GM21528 (cell line): ENCODE data around the gene PRKG1.
"Not testable (repeated sequence)": the region's sequence is repeated elsewhere in the genome, so short reads cannot be mapped to it uniquely, and the experiment has no call there.

Experiments used
- ATAC-seq: cut with Tn5 transposase; IDR thresholded peaks from one replicate; pipeline ENCODE4 v1.9.1; 2021; ENCODE audit warnings: mild to moderate bottlenecking, moderate library complexity; ENCODE audit not compliant: unreplicated experiment, low FRiP score

PRKG1 gene

DNA sequence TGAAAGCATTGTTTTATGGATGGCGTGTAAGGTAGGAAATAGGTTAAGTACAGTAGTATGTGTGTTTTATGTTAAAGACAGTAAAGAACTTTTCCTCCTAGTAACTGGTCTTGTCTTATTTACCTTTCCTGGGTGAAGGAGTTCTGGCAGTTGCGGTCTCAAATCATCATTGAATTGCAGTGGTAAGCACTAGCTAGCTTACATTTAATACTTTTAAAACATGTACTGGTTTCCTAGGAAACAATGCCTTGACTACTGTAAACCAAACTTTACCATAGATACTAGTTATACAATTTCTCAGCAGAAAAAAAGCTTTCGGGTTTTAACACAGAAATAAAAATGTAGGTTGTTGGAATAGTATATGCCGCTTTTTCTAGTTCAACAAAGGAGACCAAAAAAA lies 37.7 kb downstream of the PRKG1 start:
- no peak for ATAC-seq

DNA sequence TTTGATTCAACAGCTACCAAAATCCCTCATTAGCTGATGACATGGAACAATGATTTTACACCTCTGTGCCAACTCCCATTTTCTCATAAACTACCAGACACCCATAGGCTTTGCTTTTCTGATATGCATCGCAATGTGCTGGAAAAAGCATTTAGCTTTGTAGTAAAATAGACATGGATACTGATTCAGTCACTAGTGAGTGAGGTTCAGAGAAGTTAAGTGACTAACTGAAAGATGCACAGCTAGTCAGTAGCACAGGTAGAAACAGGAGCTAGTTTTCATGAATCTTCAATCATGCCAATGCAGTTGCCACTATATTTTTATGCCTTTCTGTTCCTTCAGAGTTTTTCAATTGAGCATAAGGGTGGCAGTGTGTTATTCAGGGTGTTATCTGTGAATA lies 38.7 kb downstream of the PRKG1 start:
- ATAC-seq: no peak

DNA sequence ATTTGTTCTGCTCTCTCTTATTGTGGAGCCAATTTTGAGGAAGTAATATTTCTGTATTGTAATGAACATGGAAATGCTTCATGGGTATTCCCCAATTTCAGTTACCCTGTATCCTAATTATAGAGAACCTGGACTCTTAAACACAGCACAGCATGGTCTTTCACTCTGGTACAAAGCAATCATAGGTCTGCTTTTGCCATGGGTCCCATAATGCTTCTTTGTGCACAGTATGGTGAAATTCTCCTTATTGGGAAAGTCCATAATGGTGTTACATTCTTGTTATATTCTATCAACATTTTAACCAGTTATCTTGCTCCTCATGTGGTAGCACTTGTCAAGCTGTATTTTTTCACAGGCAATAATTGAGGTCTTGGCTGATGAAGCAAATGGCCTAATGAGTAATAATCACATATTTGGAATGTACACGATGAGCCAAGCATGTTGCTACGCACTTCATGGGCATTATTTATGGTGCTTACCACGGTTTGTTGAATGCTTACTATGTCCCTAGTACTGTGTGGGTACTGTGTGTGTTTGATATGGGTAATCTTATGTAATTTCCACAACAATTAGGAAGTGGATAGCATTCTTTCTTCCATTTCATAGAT lies 42.9 kb downstream of the PRKG1 start:
- ATAC-seq: no peak

DNA sequence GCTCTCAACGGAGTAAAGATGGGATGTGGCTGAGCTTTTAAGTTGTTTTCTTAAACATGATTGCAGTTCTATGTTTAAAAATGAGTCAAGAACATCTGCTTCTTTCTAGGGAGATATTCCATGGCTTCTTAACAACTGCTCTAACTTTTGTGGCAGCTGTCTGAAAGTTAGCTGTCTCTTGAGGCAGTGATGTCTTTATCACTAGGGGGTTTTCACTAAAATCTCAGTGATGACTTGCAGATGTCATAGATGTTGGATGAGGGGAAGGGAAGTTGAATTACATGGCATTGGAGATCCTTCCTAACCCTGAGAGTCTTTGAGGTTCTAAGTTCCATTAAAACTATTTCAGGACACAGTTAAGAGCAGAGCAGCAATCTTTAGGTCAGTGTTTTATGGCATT lies 43.5 kb downstream of the PRKG1 start:
- no peak for ATAC-seq

DNA sequence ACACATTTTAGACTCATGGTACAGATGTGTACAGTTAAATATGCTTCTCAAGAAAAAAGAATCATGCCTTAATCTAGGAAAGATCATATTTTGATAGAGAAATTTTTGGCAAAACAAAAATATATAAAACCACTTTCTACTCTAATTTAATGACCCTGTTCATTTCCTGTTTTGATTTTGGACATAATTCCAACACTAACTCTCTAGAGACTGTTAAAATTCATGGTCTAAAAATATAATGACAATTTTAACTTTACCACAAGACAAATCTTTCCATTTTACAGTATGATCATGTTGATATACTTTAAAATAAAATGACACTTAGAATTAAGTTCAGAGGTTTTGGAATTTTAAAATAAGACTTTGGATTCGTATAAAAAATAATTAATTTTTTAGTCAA lies 45.2 kb downstream of the PRKG1 start:
- ATAC-seq: no peak

DNA sequence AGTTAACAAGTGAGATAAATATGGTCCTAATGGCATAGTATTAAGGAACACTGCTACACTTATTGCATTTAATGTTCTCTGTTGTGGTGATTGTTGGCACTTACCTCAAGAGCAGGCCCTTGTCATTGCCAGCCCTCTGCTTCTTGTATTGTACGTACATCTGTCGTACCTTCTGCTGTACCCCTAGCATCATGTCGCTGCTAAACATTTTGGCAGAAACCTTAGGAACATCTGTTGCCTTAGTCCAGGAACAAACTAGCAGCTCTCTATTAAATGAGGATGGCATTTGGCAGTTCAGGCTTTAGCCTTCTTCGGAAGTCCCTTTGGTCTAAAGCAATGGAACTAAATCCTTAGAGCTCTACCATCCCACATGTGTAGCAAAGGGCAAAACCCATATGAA lies 47.6 kb downstream of the PRKG1 start:
- ATAC-seq: no peak

DNA sequence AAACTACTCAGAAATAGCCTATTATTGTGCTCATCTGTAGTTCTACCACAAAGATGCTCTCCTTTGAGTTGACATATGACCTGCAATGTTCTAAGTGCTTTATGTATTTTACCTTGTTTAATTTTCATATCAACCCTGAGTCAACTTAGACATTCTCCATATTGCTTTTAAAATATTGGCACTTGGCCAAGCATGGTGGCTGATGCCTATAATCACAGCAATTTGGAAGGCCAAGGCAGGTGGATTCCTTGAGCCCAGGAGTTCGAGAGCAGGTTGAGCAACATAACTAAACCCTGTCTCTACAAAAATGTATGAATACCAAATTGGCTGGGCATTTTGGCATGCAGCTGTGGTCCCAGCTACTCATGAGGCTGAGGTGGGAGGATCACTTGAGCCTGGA lies 50.6 kb downstream of the PRKG1 start:
- ATAC-seq: no peak

DNA sequence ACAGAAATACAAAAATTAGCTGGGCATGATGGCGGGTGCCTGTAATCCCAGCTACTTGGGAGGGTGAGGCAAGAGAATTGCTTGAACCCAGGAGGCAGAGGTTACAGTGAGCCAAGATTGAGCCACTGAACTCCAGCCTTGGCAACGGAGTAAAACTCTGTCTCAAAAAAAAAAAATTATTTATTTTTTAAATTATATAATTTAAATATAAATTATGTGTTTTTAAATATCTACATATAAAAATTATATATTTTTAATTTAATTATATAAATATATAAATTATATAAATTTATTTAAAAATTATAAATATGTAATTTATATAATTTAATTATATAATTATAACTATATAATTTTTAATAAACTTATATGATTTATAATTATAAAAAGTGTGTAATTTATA lies 51.2 kb downstream of the PRKG1 start:
- no peak for ATAC-seq

DNA sequence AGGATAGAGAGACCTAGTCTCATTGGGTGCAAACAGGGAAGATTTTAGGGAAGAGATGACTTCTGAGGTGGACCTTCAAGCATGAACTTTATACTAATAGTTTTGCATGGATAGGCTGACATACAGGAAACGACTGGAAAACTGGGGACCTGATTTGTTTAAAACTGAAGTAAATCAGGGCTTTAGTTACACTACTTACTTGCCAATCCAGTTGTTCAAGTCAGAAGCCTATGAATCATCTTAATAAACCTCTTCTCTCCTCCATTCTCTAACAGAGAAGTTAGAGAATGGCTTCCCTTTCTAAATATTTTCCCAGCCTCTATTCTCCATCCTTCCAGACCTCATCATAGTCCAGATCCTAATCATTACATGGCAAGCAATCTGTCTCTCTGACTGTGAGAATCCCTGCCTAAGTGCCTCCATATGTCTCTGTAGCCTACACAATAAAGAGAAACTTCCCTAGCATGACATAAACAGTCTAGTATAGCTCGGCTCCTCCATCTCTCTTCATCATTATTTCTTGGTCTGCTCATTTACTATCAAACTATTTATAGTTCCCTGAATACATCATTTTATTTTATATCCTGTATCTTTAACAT lies 55.8 kb downstream of the PRKG1 start:
- ATAC-seq: no peak

DNA sequence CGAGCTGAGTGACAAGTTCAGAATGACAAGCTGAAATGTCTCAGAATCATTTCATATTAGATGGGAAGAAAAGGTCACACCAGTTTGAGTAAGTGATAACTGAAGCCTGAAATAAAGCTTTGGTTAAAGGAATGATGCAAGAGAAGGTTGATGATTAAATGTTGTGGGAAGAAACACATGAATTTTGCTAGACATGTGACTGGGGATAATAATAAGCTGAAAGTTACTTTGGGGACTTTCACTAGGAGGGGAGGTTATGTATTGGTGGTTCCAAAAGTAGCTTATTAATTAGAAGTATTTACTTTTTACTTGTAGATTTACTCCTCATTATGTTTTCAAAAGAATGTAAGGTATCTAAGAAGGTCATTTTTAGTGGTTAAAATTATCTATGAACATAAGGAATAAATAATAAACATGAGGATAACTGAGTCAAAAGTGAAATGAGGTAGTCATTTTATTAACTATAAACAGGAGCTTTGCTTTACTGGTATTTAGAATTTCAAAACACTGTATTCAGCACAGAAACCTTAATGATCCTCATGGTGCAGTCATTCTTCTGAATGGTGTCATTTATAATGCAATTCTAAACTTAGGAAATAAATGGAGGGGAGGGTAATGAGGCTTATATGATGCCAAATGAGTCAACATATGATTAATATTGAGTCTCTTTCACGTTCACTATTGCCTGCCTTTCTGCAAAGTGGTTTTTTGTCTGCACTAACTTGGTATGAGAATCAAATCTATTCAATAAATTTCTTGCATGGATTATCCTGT lies 63.7 kb downstream of the PRKG1 start:
- no peak for ATAC-seq

DNA sequence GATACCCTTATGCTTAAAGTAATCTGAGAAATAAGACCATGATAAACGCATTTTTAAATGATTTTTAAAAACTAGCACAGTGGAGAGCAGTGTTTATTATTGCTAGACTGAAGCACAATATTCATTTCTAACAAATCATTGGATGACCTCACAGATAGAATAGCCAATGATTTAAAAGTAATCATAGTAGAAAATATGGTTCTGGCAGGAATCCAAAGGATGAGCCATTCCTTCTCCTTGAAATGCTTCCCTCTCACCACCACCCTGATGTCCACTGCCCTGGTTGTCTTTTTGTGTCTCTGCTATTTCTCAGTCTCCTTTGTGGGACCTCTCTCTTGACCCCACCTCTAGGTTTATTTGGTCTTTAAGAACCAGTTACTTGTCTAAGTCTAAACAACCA lies 64.9 kb downstream of the PRKG1 start:
- ATAC-seq: no peak

DNA sequence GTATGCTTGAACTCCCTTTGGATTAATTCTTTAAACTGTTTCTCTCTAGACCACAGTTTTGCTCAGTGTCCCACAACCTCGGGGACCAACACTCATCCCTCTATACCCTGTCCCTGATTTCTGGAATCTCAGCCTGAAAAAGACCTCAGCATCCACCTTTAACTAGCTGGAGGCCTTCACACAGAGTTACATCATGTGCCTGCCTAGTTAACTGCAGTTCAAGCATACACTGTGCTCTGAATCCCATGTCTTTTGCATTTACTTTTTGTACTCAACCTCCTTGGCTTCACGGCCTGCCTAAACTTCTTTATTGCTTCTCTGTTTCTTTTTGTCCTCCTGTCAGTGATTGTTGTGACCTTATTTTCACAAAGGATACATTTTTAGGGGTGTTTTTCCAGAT lies 66.7 kb downstream of the PRKG1 start:
- no peak for ATAC-seq

DNA sequence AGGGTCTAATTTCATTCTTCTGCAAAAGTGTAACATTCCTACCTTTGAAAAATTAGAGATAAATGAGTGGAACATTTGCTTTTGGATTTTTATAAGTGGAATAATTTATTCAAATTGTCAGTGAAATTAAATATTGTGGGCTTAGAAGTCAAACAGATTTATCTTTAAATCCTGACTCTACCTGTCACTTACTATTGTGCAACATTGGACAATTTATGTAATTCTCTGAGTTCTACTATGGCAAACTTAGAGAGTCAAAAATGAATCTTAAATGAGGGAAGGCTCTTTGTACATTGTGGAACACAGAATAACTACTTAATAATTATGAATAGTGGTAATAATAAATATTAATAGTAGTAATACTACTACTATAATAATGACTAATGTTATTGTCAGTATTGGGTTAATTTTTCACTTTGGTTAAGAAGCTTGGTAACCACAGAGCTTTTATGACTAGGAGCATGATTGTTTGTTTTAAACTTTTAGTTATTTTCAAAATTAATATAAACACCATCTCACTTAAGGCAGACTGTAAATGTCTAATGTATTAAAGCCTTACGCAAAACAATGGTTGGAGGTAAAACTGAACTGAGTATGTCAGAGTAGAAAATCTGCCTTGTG lies 70.0 kb downstream of the PRKG1 start:
- no peak for ATAC-seq

DNA sequence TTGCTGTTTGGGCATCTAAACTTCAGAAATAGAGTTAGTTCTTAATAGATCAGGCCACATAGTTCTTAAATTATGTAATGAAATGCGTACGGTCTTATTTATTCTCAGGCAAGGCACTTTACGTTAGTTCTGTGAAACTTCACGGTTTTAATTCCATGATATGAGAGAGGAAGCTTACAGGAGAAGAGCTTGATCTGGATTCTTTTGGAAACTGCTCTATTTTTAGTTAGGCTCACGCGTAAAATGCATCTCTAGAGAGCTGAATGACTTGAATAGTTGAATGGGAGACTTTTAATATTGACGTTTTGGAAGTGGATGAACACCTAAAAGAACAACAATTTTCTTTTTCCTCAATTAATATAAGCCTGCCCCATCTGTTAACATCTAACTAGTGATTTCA lies 71.1 kb downstream of the PRKG1 start:
- no peak for ATAC-seq

DNA sequence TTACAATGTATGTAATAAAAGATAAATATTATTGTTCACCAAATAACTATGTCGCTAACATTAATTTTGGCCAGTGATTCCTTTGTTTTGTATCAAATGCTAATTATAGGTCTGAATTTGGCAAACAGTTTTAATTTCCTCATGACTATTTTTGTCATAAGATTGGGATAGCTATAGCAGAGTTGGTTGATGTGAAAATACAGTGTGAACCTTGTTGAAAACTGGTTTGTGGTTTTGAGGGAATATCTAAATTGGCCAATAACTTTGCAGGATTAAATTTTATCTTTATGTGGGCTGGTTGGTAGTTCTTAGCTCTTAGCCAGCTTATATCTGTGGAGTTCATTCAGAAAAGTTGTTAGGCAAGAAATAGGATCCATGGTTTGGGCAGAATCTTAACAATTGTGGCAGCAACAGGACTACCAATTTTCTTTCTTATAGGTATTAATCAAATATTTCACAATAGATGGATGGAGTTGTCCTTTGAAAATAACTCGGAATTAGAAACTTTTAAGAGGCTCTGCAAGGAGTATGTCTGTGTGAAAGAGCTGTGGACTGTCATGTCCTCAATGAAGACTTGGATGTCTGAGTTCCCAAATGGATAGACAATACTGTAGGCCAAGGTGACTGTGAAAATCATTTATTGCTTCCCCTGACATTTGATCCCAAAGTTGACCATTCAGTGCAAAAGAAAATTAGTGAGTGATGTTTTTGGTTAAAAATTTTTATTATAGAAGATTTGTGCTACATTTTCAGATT lies 73.5 kb downstream of the PRKG1 start:
- no peak for ATAC-seq

DNA sequence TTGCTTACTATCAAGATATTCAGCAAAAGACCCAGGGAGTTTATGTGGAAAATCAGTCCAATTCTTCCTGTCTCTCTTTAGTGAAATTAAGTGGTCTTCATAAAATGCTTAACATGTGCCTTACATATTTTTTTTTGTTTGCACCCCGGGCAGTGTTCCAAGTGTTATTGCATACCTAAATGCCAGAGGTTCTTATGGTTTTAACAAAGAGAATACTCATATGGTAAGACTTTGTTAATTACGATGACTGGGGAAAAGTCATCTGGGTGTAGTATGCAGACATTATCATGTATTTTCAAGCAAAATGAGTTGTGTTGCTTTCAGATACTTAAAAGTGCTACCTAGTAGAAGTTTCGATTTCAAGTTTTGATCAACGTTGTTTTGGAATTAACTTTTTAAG lies 82.6 kb downstream of the PRKG1 start:
- no peak for ATAC-seq

DNA sequence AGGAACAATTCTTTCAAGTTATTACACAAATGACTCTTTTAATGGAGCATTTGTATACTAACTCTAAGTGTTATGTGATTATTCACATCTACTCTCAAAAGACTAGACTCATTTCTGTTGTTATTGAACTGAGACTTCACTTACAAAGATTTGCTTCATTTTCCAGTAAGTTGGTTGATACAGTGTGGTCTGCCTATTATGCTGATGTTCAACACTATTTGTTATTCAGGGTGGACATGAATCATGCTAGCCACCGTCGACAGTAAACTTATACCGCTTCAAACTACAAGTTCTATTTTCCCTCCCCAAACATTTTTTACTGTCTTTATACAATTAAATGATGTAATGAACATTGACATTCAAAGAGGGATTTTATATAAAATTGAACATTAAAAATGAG lies 84.5 kb downstream of the PRKG1 start:
- ATAC-seq: no peak

DNA sequence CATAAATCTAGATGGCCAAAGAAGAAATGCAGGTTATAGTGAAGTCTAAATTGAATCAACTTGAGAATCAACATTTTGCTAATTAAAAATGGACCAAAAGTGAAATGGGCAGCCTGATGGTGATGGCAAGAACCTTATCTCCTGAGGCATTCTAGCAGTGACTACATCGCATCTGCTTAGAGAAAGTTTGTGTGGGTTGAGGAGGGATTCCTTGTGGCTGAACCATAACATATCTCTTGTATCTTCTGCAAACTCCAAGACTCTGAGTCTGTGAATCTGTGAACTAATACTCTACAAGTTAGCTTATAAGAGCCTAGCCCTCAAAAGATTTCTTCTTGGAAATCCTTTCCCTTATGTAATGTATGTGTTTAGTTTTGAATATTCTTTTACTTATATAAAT lies 85.6 kb downstream of the PRKG1 start:
- no peak for ATAC-seq

DNA sequence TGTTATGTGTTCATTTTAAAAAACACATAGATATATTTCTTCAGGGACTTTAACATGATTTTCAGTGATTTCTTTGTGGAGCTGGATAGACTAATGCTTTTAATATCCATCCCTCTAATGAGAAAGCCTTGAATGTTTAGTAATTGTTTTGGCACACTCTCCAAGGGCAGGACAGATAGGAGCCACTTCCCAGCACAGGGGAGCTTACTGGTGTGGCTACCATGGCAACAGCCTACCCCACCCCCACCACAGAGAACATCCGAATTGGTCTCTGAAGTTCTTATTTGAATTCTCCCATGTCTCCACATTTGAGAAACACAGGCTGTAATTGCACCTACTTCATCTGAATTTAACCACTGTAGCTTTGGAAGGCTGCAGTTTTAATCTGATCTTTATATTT lies 87.7 kb downstream of the PRKG1 start:
- ATAC-seq: no peak

DNA sequence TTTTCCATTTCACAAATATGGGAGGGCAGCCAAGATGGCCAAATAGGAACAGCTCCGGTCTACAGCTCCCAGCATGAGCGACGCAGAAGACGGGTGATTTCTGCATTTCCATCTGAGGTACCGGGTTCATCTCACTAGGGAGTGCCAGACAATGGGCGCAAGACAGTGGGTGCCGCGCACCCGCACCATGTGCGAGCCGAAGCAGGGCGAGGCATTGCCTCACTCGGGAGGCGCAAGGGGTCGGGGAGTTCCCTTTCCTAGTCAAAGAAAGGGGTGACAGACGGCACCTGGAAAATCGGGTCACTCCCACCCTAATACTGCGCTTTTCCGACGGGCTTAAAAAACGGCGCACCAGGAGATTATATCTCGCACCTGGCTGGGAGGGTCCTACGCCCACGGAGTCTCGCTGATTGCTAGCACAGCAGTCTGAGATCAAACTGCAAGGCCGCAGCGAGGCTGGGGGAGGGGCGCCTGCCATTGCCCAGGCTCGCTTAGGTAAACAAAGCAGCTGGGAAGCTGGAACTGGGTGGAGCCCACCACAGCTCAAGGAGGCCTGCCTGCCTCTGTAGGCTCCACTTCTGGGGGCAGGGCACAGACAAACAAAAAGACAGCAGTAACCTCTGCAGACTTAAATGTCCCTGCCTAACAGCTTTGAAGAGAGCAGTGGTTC lies 89.2 kb downstream of the PRKG1 start:
- not testable (repeated sequence) for ATAC-seq
